Measurements from ENCODE around the gene CDK14.
"Not testable (repeated sequence)": the region's sequence is repeated elsewhere in the genome, so short reads cannot be mapped to it uniquely, and the experiment has no call there.

- TF ChIP-seq, protein P1, sequence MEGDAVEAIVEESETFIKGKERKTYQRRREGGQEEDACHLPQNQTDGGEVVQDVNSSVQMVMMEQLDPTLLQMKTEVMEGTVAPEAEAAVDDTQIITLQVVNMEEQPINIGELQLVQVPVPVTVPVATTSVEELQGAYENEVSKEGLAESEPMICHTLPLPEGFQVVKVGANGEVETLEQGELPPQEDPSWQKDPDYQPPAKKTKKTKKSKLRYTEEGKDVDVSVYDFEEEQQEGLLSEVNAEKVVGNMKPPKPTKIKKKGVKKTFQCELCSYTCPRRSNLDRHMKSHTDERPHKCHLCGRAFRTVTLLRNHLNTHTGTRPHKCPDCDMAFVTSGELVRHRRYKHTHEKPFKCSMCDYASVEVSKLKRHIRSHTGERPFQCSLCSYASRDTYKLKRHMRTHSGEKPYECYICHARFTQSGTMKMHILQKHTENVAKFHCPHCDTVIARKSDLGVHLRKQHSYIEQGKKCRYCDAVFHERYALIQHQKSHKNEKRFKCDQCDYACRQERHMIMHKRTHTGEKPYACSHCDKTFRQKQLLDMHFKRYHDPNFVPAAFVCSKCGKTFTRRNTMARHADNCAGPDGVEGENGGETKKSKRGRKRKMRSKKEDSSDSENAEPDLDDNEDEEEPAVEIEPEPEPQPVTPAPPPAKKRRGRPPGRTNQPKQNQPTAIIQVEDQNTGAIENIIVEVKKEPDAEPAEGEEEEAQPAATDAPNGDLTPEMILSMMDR (IDR thresholded peaks at IDR 0.05), result not testable (repeated sequence)
- not testable (repeated sequence) for TF ChIP-seq POLR2A (IDR thresholded peaks at IDR 0.05)
These were observed 219.4 kb downstream of the CDK14 start for GRCh38 chr7:90815552-90815951.
